Measurements from ENCODE around the gene KCNV2. TPM values are rescaled to one million over a fixed set of nuclear protein-coding genes. Genes with fewer than 3 reads are reported as not detected.

KCNV2 gene
- total RNA-seq, 2 donors from 2014 or later = not detected

DNA sequence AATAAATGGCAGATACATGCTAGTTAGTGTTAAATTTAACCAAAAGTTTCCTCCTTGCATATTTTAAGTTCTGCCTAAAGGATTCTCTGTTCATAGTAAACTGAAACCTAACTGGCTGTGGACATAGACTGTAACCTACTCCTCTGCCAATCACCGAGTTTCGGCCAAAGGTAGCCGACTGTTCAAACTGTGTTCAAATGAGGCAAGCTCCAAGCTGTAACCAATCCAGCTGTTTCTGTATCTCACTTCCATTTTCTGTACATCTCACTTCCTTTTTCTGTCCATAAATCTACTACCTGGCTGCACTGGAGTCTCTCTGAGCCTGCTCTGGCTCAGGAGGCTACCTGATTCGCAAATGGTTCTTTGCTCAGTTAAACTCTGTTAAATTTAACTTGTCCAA is 44.1 kb downstream of the KCNV2 start:
- Mint-ChIP-seq H3K36me3 (ENCODE audit: low read depth) (peaks cover 65% of the 10 kb centered on the region), H3K4me3 (no peak overlapping the region), H3K27me3 (no peaks in the 10 kb centered on the region), H3K9me3 (no peaks in the 10 kb centered on the region), H3K4me1 (peaks cover 11% of the 10 kb centered on the region), H3K27ac (no peak overlapping the region)
- no peak for ATAC-seq (replicated peaks)

DNA sequence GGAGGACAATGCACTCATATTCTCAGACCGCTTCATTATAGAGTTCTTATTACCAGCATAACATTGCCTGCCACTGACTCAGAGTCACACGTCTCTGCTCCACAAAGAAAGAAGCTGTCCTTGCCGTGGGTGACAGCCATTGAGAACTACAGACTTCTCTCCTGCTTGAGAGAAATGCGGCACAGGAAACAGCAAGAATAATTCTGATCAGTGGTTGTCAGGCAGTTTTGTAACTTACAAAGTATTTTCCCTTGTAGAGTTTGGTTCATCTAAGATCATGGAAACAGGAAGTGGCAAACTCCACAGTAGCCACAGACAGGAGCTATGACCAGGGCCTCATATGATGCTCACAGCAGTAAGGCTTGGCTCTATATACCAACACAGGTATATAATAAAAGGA is 47.0 kb downstream of the KCNV2 start:
- peak; percentile 90 for ATAC-seq (replicated peaks)
- Mint-ChIP-seq H3K27me3 (no peaks in the 10 kb centered on the region), H3K36me3 (ENCODE audit: low read depth) (peaks cover 63% of the 10 kb centered on the region), H3K4me1 (peaks cover 11% of the 10 kb centered on the region), H3K9me3 (no peaks in the 10 kb centered on the region), H3K27ac (peak overlapping the region; percentile 83), H3K4me3 (peak overlapping the region; percentile 21)

DNA sequence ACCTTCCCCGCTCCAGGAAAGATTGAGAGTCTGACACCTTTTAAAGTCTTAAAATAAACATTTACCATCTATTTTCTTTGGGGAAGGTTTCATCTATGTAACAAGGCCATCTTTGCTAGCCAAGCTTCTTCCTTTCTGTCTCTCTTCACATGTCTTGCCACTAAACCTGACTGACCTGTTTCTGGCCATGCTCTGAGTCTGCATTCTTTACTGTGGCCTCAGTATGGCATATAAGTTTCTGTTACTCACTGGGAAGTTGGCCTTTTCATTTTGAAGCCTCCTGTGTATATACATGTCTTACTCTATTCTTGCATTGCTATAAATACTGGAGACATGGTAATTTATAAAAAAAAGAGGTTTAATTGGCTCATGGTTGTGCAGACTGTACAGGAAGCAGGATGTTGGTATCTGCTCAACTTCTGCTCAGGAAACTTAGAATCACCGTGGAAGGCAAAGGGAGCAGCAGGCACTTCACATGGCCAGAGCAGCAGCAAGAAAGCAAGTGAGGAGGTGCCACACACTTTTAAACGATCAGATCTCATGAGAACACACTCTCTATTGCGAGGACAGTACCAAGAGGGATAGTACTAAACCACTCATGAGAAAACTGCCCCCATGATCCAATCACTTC is 48.1 kb downstream of the KCNV2 start:
- no peaks in the 10 kb centered on the region for H3K9me3 Mint-ChIP-seq
- no peaks in the 10 kb centered on the region for H3K27me3 Mint-ChIP-seq
- peaks cover 66% of the 10 kb centered on the region for H3K36me3 Mint-ChIP-seq (ENCODE audit: low read depth)
- peak overlapping the region; percentile 48 for H3K27ac Mint-ChIP-seq
- peaks cover 11% of the 10 kb centered on the region for H3K4me1 Mint-ChIP-seq
- peak; percentile 61 for ATAC-seq (replicated peaks)
- H3K4me3 Mint-ChIP-seq = peak overlapping the region; percentile 3

DNA sequence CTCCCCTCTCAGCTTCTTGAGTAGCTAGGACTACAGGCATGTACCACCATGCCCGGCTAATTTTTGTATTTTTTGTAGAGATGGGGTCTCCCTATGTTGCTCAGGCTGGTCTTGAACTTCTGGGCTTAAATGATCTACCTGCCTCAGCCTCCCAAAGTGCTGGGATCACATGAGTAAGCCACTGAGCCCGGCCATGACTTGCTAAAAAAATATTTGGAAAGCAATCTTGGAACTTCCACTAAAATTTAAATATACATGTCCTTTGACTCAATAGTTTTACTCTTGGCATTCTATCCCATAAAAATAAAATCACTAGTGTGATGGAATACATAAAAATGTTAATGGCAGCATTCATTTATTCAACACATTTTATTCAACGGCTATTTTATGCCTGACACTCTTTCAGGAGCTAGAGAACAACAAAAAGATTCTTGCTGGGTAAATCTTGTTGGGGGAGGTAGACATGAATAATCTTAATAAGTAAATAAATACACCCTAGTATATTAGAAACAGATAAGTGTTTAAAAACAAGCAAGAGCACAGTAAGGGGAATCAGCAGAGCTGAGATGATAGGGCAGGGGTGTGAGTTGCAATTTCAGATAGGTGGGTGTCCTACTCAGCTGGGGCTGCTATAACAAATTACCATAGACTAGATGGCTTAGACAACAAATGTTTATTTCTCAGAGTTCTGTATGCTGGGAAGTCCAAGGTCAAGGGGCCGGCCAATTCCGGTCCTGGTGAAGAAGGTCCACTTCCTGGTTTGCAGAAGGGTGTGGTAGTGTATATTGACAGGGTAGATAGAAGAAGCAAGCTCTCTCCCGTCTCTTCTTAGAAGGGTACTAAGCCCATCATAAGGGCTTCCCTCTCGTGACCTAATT is 50.7 kb downstream of the KCNV2 start:
- H3K27ac Mint-ChIP-seq = no peak overlapping the region
- no peaks in the 10 kb centered on the region for H3K9me3 Mint-ChIP-seq
- no peaks in the 10 kb centered on the region for H3K27me3 Mint-ChIP-seq
- H3K4me3 Mint-ChIP-seq = no peak overlapping the region
- ATAC-seq (replicated peaks) = no peak
- H3K4me1 Mint-ChIP-seq = peaks cover 15% of the 10 kb centered on the region
- H3K36me3 Mint-ChIP-seq (ENCODE audit: low read depth) = peaks cover 71% of the 10 kb centered on the region

DNA sequence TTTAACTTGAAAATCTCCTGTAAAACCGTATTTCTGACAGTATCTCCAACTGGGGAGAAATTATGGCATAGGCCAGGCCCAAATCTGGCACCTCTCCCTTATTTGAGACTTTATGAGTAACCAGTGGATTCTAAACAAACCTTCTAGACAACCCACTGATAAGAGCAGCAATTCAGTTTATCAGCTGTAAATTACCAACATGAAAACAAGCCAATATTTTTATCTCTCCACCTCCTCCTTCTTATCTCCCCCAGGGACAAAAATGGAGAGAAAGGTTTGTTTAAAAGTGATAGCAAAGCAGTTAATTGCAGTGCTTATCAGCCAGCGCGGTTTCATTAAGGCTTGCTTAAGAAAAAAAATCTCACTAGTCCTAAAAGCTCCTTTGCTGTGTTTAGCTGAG is 53.8 kb downstream of the KCNV2 start:
- no peak for ATAC-seq (replicated peaks)
- H3K36me3 Mint-ChIP-seq (ENCODE audit: low read depth) = peaks cover 87% of the 10 kb centered on the region
- no peaks in the 10 kb centered on the region for H3K27me3 Mint-ChIP-seq
- H3K4me3 Mint-ChIP-seq = no peak overlapping the region
- peak overlapping the region; percentile 73 for H3K27ac Mint-ChIP-seq
- H3K9me3 Mint-ChIP-seq = peaks cover 7% of the 10 kb centered on the region
- H3K4me1 Mint-ChIP-seq = peaks cover 4% of the 10 kb centered on the region

DNA sequence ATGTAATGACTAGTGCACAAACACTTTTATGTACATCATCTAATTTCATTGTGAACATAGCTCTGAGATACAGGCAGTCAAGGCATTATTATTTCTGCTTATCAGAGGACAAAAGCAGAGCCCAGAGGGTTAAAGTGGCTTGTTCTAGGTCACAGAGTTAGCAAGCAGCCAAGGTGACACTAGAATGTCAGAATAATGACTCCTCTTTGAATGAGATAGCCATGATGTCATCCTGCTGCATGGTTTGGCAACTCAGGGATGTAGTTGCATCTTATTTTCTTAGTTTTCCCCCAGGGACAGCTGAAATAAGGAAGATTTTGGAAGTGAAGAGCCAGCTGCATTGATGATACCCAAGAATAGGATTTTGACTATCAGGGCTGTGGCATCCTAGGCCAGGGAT is 54.4 kb downstream of the KCNV2 start:
- peaks cover 4% of the 10 kb centered on the region for H3K4me1 Mint-ChIP-seq
- H3K4me3 Mint-ChIP-seq = no peak overlapping the region
- H3K9me3 Mint-ChIP-seq = peaks cover 13% of the 10 kb centered on the region
- H3K27me3 Mint-ChIP-seq = no peaks in the 10 kb centered on the region
- peak overlapping the region; percentile 73 for H3K27ac Mint-ChIP-seq
- ATAC-seq (replicated peaks) = no peak
- peaks cover 93% of the 10 kb centered on the region for H3K36me3 Mint-ChIP-seq (ENCODE audit: low read depth)

DNA sequence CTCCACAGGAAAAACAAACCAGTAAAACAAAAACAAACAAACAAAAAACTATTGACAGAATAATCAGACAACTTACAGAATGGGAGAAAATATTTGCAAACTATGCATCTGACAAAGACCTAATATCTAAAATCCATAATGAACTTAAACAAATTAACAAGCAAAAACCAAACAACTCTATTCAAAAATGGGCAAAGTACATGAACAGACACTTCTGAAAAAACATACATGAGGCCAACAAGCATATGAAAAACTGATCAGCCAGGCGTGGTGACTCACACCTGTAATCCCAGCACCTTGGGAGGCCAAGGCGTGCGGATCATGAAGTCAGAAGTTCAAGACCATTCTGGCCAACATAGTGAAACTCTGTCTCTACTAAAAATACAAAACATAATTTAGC is 60.1 kb downstream of the KCNV2 start:
- Mint-ChIP-seq H3K4me1 (no peaks in the 10 kb centered on the region), H3K27ac (no peak overlapping the region), H3K36me3 (ENCODE audit: low read depth) (peaks cover 100% of the 10 kb centered on the region), H3K9me3 (peaks cover 13% of the 10 kb centered on the region), H3K27me3 (no peaks in the 10 kb centered on the region), H3K4me3 (no peak overlapping the region)
- ATAC-seq (replicated peaks) = no peak

DNA sequence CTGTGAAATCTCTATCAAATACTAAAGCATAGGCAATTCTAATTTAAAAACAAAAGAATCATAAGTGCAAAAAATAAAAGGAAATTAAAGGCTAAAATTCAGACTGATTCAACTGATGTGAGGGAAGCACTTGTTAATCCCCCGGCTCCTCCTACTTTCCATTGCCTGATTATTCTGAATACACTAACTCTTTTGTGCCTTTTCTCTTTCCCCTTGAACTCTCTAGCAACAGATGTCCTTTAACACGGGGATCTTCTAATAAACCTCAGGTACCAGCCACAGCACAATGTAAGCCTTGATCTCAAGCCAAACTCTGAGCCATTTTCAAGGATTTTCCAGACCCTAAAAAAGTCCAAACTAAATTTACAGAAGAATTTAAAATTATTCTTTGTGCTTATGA is 61.5 kb downstream of the KCNV2 start:
- no peak overlapping the region for H3K27ac Mint-ChIP-seq
- no peak overlapping the region for H3K4me3 Mint-ChIP-seq
- peaks cover 8% of the 10 kb centered on the region for H3K9me3 Mint-ChIP-seq
- no peaks in the 10 kb centered on the region for H3K4me1 Mint-ChIP-seq
- H3K36me3 Mint-ChIP-seq (ENCODE audit: low read depth) = peaks cover 100% of the 10 kb centered on the region
- no peak for ATAC-seq (replicated peaks)
- no peaks in the 10 kb centered on the region for H3K27me3 Mint-ChIP-seq

Other genes with a start within 250 kb of the KCNV2 start
- gene VLDLR, start 95.7 kb upstream of the KCNV2 start, total RNA-seq = 10 to 100 TPM; 10.9 to 17.2 TPM
- gene PUM3, start 126.6 kb downstream of the KCNV2 start, total RNA-seq = 10 to 100 TPM; 52.1 to 92.3 TPM

Measured in activated T-helper 17 cell treated with anti-CD3 and anti-CD28 coated beads, Interleukin-2, amount 50 U/mL, for 72 hours (primary cell).